Omental fat pad (tissue), 4 donors: ENCODE data around the gene OPCML. TPM values are rescaled to one million over a fixed set of nuclear protein-coding genes. Genes with fewer than 3 reads are reported as not detected.

Experiments used
- ATAC-seq: fragments of 150-250 bp; one replicate; pipeline ENCODE4 v1.9.1; 2016; ENCODE audit warnings: mild to moderate bottlenecking, moderate library complexity; ENCODE audit not compliant: low FRiP score
- DNase-seq: peaks from one replicate; pipeline ENCODE4 v3.0.0-alpha.2; 2019; ENCODE audit warnings: low spot score
- CTCF ChIP-seq, 3 donors: fragments of 450-650 bp; IDR thresholded peaks; one replicate each; pipeline ENCODE4 v1.5.1; 2016 to 2017; ENCODE audit warnings: antibody characterized with exemption in 3 of 3, mild to moderate bottlenecking in 3 of 3, moderate library complexity in 2 of 3
- total RNA-seq, 4 donors: library from RNA; depleted of rRNA; stranded (reverse); fragments of >200 nt; gene quantifications; one replicate each; pipeline ENCODE4 v1.1.0, GENCODE V29; 2016

OPCML gene
- total RNA-seq, 4 donors from 2014 or later = 0.32 TPM; not detected in 3

DNA sequence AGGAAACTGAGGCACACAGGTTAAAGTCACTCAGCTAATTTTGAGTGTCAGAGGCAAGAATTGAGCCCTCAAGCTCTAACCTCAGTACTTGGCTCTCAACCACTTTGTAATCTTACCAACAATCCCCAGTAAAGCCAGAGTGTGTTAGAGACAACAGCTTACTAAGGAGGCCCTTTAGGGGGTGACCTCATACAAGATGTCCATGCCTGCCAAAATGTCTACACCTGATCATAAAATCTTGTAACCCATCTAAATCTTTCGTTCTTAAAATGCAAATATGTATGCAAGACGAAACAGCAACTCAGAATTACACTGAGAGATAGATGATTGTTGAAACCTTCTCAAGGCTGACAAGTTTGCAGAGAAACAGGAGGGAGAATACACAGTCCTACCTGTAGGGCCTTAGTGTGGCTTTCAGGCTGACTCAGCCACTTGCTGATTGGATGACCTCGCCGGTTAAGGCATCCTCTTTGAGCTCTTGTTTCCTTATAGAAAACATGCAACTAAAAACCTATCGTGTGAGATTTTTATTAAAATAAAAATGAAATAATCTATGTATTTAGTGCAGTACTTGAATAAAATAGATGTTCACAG lies 143.2 kb downstream of the OPCML start:
- no peak for DNase-seq
- TF ChIP-seq CTCF (IDR thresholded peaks at IDR 0.05) = no peak
- ATAC-seq = no peak

- ATAC-seq (no peak), DNase-seq (no peak)
- TF ChIP-seq CTCF (IDR thresholded peaks at IDR 0.05) = no peak
Observed at GRCh38 chr11:133388260-133388659, 144.0 kb downstream of the OPCML start.

DNA sequence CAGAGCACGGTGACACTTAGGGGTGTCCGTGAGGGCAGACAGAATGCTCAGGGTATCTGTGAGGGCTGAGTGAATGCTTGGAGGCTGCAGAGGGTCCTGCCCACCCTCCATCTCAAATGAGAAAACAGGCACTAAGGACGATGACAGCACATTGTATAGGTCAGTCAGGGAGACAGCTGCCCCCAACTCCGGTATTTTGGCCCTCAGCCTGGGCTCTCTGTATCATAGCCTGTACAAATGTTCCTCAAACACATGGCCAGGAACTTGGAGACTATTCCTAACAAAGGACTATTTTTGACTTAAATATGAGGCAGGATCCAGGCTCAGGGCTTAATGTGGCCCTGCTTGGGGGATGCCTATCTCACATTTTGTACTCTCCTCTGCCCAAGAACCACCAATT lies 145.4 kb downstream of the OPCML start:
- TF ChIP-seq CTCF (IDR thresholded peaks at IDR 0.05) = no peak
- ATAC-seq (no peak), DNase-seq (no peak)

- no peak for ATAC-seq
- no peak for DNase-seq
- TF ChIP-seq CTCF (IDR thresholded peaks at IDR 0.05) = no peak
Observed at GRCh38 chr11:133386262-133386661, 146.0 kb downstream of the OPCML start.

DNA sequence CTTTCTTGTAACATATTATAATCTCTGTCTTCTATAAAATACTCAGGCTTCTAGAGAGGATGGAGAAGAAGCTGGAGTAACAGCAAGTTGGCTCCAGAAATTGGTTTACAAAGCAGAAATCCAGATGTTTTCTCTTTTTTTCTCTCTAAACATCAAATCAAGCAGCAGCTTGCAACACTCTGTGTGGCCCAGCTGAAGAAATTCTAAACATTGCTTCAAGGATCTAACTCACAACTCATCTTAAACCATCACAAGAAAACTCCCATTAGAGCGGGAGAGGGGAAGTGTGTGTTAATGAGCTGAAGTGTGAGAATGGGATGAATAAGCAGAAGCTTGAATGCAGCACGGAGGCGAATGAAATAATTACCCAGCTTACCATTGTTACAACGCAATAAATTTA lies 146.5 kb downstream of the OPCML start:
- TF ChIP-seq CTCF (IDR thresholded peaks at IDR 0.05) = no peak
- DNase-seq (no peak), ATAC-seq (no peak)

DNA sequence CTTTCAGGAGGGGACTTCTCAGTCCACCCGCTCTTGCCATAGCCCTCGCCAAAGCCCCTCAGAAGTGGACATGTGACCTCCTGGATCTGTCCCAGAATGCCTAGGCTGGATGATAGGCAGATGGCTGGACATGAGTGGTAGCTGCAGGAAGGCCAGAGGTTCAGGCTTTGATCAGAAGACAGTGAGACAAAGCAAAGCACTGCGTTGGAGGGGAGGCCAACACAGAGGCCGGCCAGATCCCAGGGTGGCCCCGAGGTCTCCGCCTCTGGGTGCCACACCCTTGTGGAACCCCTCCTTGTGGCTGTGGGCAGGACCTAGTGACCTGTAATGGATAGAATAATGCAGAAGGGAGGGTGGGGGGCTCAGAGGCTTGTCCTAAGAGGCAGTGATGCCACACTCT lies 147.6 kb downstream of the OPCML start:
- no peak for TF ChIP-seq CTCF (IDR thresholded peaks at IDR 0.05)
- DNase-seq = no peak
- no peak for ATAC-seq

DNA sequence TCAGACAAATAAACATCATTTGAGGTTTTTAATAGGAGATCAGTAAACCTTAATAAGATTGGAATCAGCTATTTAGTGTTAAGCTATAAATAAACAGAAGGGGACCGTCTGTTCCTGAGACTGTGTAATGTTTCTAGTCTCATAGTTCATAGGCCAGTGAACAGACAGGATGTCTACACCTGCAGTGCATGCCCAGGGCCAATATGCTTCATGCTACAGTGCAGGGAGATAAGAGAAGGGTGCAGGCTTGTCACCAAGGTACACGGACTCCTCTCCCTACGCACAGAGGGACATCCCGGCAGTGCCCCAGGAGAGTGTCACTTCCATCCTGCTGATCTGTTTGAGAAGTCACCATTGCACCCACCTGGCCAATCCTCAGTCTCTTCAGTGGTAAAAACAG lies 148.6 kb downstream of the OPCML start:
- ATAC-seq (no peak), DNase-seq (no peak)
- TF ChIP-seq CTCF (IDR thresholded peaks at IDR 0.05) = no peak
